HUES6 (cell line): ENCODE data around the gene HCN2.

Experiments
- H3K27ac ChIP-seq: 2 replicates; pipeline ENCODE4 v1.7.0; 2013; ENCODE audit warnings: low read depth, mild to moderate bottlenecking, low read length, inconsistent platforms
- H3K27me3 ChIP-seq: 2 replicates; pipeline ENCODE4 v1.6.1; 2013; ENCODE audit warnings: low read length; ENCODE audit not compliant: control insufficient read depth, insufficient read depth
- H3K36me3 ChIP-seq: 2 replicates; pipeline ENCODE4 v1.6.1; 2013; ENCODE audit warnings: low read length; ENCODE audit not compliant: control insufficient read depth, insufficient read depth
- H3K4me1 ChIP-seq: 2 replicates; pipeline ENCODE4 v1.6.1; 2013; ENCODE audit warnings: low read length; ENCODE audit not compliant: control insufficient read depth, insufficient read depth
- H3K4me3 ChIP-seq: 2 replicates; pipeline ENCODE4 v1.5.1; 2013; ENCODE audit warnings: low read depth, low read length
- H3K9ac ChIP-seq: one replicate; pipeline ENCODE4 v1.6.1; 2013; ENCODE audit warnings: mild to moderate bottlenecking, low read length
- H3K9me3 ChIP-seq: 2 replicates; pipeline ENCODE4 v1.6.1; 2013; ENCODE audit warnings: low read depth, low read length; ENCODE audit not compliant: control insufficient read depth, insufficient read depth

HCN2 gene

DNA sequence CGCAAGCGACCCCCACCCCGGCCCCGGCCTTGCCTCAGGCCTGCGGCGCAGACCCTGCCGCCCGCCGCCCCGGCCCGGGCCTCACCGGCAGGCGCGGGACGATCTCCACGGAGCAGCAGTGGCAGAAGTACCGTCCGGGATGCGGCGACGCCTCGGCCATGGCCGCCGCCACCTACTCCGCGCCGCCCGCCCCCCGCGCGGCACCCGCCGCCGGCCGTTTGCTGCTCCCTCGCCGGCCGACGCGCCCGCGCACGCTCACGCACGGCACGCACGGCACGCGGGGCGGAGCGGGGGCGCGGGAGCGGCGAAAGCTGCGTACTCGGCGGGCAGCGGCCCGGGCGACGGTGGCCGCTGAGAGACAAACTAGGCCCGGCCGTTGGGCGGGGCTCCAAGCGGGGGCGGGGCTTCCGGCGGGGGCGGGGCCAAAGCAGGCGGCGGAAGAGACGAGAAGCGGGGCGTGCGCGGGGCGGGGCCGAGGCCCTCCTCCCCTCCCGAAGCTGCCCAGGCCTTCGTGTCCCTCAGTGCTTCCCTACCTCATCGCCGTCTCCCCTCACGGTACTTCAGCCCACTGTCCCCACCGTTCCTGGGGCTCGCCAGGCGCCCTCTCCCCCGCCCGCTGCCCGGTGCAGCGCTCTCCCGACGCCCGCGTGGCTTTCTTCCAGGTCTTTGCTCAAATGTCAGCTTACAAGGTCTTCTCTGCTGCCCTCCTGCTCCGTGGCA, 73.4 kb downstream of the HCN2 start, which contains the start of gene RNF126:
Gene RNF126 (minus strand): TSS at position 253 of the 720 bp plus-strand sequence. CDS start 93 bp downstream, at position 160.
- Histone ChIP-seq H3K4me1 (peaks cover 21% of the 10 kb centered on the region), H3K27ac (peak within 1 kb of the TSS; percentile 96), H3K27me3 (no peaks in the 10 kb centered on the region)

DNA sequence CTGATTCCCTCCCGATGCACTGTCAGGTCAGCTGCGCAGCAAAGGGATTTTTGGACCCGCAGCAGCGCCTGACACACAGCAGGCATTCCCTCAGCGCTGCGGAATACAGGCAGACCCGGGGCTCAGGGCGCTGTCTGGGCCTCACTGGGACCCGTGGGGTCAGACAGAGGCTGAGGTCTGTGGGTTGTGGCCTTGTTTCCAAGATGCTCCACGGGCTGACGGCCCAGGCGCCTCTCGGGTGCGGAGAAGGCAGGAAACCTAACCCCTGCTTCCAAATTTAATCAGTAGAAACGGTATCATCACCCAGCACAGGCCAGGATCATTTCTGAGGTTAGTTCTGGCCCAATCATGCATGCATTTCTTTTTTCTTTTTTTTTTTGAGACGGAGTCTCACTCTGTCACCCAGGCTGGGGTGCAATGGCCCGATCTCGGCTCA, 74.0 kb downstream of the HCN2 start:
- H3K27me3 ChIP-seq, result no peaks in the 10 kb centered on the region
- peak overlapping the region; percentile 59 for H3K4me3 ChIP-seq
- peaks cover 2% of the 10 kb centered on the region for H3K36me3 ChIP-seq
- peaks cover 21% of the 10 kb centered on the region for H3K4me1 ChIP-seq
- peak overlapping the region; percentile 46 for H3K9ac ChIP-seq
- no peak overlapping the region for H3K27ac ChIP-seq
- H3K9me3 ChIP-seq, result no peaks in the 10 kb centered on the region

More for the DNA sequence above, 73.4 kb downstream of the HCN2 start, which contains the start of gene RNF126:
- peak within 1 kb of the TSS; percentile 83 for H3K4me3 ChIP-seq
- no peaks in the 10 kb centered on the region for H3K9me3 ChIP-seq
- H3K36me3 ChIP-seq, result peaks cover 7% of the 10 kb centered on the region
- H3K9ac ChIP-seq, result peak within 1 kb of the TSS; percentile 96

DNA sequence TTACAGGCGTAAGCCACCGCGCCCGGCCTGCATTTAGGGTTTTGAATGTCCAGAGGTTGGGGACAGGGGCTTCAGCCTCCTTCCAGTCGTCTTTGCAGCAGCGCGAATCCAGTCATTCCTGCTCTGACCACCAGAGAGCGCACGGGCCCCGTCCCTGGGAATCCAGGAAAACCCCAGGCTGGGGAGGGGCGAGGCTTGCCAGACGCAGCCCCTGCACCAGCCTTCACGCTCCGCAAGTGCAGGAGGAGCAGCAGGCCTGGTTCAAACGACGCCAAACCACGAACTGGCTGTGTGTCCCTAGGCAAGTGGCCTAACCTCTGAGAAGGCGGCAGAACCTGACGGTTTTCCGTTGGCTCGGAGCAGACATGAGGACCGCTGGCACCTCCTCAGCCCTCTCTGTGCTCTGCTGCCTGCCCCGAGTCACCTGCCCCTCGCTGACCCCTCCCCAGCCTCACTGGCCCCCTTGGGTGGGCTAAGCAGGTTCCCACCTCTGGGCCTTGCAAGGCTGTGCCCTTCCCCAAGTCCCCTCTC, 75.3 kb downstream of the HCN2 start:
- no peaks in the 10 kb centered on the region for H3K27me3 ChIP-seq
- peaks cover 21% of the 10 kb centered on the region for H3K4me1 ChIP-seq
- H3K36me3 ChIP-seq, result no peaks in the 10 kb centered on the region; the same call in 1 of the 2 replicates
- peaks cover 4% of the 10 kb centered on the region; the same call in 1 of the 2 replicates for H3K9me3 ChIP-seq
- H3K27ac ChIP-seq, result no peak overlapping the region
- H3K4me3 ChIP-seq, result no peak overlapping the region
- no peak overlapping the region for H3K9ac ChIP-seq
